Activated CD8-positive, alpha-beta memory T cell treated with anti-CD3 and anti-CD28 coated beads, Interleukin-2, amount 50 U/mL, for 1 hour (primary cell): Measurements from ENCODE around the gene PCDHB11.
"Not testable (repeated sequence)": the region's sequence is repeated elsewhere in the genome, so short reads cannot be mapped to it uniquely, and the experiment has no call there.

Experiments
- DNase-seq: peaks from one replicate; pipeline ENCODE4 v3.0.0-alpha.2; 2020; ENCODE audit errors: extremely low read depth

Gene PCDHB11

DNA sequence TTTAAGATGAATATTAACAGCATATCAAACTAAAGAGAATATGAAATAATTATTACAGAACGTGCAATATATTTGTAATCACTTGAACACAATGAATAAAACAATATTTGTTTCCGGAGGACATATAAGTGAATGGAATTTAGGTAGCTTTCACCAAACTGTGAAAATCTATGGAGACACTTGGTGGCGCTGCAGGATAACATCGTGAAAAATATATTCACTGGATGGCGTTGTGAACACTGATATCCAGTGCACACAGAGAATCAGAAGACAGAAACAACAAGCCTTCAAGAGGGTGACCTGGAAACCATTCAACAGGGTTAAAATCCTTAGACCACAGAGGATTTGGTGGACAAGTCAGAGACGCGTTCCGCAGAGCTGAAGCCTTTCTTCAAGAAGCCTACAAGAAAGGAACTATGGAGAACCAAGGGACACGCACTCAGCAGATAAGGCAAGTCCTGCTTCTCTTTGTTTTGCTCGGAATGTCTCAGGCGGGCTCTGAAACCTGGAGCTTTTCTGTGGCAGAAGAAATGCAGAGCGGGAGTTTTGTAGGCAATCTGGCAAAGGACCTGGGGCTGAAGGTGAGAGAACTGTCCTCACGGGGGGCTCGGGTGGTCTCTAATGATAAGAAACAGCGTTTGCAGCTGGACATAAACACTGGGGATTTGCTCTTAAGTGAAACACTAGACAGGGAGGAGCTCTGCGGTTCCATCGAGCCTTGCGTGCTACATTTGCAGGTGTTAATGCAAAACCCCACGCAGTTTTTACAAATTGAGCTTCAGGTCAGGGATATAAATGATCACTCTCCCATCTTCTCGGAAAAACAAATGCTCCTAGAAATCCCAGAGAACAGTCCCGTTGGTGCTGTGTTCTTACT is at the start of gene PCDHB11:
Gene PCDHB11 (plus strand): TSS at position 269 of the 877 bp plus-strand sequence. CDS start 148 bp downstream, at position 417.
- DNase-seq, result no peak

DNA sequence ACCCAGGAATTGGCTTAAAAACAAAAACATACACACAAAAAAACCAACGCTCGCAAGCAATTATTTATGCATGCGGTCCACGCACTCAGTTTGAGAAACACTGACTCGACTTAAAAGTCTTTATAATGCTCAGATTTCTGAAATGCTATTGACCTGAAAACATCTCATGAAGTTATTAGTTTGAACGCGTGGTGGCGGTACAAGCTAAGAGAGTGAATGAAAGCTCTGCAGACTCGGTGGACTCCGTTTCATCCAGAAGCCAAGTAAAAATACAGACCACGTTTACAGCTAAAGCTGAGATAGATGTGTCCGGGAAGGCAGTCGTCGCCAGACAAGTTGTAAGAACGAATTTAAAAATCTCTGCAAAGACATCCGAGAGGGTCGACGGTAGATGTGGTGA is 49.6 kb upstream of the PCDHB11 start, which contains the start of gene PCDHB6:
Gene PCDHB6 (plus strand): TSS at position 246 of the 400 bp plus-strand sequence. CDS start 201 bp downstream, outside the sequence.
- DNase-seq, result no peak

DNA sequence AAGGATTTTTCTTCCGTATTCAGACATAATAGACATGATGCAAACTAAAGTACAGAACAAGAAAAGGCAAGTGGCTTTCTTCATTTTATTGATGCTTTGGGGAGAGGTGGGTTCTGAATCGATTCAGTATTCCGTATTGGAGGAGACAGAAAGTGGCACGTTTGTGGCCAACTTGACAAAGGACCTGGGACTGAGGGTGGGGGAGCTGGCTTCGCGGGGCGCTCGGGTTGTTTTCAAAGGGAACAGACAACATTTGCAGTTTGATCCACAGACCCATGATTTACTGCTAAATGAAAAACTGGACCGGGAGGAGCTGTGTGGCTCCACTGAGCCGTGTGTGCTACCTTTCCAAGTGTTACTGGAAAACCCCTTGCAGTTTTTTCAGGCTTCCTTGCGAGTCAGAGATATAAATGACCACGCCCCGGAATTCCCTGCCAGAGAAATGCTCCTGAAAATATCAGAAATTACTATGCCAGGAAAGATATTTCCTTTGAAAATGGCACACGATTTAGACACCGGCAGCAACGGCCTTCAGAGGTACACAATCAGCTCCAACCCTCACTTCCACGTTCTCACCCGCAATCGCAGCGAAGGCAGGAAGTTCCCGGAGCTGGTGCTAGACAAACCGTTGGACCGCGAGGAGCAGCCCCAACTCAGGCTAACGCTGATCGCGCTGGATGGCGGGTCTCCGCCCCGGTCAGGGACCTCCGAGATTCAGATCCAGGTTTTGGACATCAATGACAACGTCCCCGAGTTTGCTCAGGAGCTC is 49.0 kb upstream of the PCDHB11 start:
- no peak for DNase-seq

DNA sequence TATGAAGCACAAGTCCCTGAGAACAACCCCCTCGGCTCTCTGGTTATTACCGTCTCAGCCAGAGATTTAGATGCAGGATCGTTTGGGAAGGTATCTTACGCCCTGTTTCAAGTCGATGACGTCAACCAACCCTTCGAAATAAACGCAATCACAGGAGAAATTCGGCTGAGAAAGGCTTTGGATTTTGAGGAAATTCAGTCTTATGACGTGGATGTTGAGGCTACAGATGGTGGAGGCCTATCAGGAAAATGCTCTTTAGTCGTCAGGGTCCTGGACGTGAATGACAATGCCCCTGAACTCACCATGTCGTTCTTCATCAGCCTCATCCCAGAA is 48.5 kb upstream of the PCDHB11 start:
- no peak for DNase-seq

DNA sequence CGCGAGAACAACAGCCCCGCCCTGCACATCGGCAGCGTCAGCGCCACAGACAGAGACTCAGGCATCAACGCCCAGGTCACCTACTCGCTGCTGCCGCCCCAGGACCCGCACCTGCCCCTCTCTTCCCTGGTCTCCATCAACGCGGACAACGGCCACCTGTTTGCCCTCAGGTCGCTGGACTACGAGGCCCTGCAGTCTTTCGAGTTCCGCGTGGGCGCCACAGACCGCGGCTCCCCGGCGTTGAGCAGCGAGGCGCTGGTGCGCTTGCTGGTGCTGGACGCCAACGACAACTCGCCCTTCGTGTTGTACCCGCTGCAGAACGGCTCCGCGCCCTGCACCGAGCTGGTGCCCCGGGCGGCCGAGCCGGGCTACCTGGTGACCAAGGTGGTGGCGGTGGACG is 47.8 kb upstream of the PCDHB11 start:
- DNase-seq, result not testable (repeated sequence)

DNA sequence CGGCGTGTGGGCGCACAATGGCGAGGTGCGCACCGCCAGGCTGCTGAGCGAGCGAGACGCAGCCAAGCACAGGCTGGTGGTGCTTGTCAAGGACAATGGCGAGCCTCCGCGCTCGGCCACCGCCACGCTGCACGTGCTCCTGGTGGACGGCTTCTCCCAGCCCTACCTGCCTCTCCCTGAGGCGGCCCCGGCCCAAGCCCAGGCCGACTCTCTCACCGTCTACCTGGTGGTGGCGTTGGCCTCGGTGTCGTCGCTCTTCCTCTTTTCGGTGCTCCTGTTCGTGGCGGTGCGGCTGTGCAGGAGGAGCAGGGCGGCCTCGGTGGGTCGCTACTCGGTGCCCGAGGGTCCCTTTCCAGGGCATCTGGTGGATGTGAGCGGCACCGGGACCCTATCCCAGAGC is 47.3 kb upstream of the PCDHB11 start:
- DNase-seq, result not testable (repeated sequence)

DNA sequence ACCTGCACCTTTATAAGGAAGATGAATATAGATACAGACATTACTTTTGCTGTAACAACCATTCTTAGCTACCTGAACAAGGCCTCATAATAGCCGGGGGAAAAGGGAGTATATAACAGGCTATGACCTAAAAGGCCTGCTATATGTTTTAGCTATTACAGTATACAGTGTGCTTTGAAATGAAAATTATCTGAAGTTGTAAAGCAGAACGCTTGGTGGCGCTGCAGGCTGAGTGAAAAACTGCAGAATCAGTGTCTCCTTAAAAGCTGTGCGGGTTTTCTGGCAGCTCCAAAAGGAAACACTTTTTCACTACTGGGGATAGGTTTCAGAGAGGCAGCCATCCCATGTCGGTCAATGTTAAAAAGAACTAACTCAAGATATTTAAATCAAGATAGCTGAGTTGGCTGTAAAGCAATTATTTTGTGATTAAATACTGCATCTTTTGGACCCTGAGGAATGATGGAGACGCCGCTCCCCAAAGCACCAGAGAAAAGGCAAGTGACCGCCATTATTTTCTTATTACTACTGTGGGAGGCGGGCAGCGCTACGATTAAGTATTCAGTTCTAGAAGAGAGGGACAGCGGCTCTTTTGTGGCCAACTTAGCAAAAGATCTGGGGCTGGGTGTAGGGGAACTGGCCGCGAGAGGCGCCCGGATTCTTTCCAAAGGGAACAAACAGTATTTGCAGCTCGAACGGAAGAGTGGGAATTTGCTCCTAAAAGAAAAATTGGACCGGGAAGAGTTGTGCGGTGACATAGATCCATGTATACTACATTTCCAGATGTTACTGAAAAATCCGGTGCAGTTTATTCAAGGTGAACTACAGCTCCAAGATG is 43.7 kb upstream of the PCDHB11 start:
- DNase-seq, result no peak

DNA sequence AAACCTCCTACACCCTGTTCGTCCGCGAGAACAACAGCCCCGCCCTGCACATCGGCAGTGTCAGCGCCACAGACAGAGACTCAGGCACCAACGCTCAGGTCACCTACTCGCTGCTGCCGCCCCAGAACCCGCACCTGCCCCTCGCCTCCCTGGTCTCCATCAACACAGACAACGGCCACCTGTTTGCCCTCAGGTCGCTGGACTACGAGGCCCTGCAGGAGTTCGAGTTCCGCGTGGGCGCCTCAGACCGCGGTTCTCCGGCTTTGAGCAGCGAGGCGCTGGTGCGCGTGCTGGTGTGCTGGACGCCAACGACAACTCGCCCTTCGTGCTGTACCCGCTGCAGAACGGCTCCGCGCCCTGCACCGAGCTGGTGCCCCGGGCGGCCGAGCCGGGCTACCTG is 42.1 kb upstream of the PCDHB11 start:
- DNase-seq, result not testable (repeated sequence)

DNA sequence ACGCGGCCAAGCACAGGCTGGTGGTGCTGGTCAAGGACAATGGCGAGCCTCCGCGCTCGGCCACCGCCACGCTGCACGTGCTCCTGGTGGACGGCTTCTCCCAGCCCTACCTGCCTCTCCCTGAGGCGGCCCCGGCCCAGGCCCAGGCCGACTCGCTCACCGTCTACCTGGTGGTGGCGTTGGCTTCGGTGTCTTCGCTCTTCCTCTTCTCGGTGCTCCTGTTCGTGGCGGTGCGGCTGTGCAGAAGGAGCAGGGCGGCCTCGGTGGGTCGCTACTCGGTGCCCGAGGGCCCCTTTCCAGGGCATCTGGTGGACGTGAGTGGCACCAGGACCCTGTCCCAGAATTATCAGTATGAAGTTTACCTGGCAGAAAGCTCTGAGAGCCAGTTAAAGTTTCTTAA is 41.5 kb upstream of the PCDHB11 start:
- not testable (repeated sequence) for DNase-seq

DNA sequence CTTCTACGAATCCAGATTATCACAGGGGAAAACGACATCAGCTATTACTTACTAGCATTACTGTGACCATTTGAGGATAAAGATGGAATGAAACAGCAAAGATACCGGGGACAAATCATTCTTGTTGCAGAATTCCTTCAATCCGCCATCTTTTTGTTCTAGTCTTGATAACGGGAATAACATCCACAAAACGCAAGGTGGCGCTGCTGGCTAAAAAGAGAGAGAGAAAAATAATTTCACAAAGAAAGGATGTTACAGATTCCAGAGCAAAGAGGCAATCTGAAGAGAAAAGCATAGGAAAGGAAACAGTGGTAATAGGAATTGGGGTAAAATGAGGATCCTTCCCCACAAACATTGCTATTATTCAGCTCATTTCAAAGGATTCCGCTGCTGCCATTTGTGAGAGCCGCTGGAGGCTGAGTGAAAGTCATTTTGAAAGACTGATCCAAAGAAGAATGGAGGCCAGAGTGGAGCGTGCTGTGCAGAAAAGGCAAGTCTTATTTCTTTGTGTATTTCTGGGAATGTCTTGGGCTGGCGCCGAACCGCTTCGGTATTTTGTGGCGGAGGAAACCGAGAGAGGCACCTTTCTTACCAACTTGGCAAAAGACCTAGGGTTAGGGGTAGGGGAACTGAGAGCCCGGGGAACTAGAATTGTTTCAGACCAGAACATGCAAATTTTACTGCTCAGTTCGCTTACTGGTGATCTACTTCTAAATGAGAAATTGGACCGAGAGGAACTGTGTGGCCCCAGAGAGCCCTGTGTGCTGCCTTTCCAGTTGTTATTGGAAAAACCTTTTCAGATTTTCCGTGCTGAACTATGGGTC is 26.8 kb upstream of the PCDHB11 start, which contains the start of gene PCDHB7:
Gene PCDHB7 (plus strand): TSS at position 264 of the 824 bp plus-strand sequence. CDS start 192 bp downstream, at position 456.
- no peak for DNase-seq

DNA sequence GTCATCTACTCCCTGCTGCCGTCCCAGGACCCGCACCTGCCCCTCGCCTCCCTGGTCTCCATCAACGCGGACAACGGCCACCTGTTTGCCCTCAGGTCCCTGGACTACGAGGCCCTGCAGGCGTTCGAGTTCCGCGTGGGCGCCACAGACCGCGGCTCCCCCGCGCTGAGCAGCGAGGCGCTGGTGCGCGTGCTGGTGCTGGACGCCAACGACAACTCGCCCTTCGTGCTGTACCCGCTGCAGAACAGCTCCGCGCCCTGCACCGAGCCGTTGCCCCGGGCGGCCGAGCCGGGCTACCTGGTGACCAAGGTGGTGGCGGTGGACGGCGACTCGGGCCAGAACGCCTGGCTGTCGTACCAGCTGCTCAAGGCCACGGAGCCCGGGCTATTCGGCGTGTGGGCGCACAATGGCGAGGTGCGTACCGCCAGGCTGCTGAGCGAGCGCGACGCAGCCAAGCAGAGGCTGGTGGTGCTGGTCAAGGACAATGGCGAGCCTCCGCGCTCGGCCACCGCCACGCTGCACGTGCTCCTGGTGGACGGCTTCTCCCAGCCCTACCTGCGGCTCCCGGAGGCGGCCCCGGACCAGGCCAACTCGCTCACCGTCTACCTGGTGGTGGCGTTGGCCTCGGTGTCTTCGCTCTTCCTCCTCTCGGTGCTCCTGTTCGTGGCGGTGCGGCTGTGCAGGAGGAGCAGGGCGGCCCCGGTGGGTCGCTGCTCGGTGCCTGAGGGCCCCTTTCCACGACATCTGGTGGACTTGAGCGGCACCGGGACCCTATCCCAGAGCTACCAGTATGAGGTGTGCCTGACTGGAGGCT is 24.9 kb upstream of the PCDHB11 start:
- not testable (repeated sequence) for DNase-seq

DNA sequence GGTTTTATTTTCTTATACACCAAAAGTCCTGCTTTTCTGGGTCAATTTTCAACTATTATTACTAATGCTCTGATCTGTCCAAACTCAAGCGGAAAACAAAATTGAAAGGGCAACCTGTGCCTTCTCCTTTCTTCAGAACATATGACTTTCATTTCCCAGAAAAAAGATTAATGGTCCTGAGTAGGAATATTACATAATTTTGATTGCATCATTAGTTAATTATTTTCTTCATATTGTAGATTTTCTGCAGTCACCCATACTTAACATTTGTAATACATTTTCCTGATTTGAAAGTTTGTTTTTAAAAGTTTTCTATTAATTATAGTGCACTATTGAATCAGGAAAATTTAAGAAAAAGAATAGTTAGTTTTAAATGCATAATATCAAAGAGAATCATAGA is 23.5 kb upstream of the PCDHB11 start:
- no peak for DNase-seq

DNA sequence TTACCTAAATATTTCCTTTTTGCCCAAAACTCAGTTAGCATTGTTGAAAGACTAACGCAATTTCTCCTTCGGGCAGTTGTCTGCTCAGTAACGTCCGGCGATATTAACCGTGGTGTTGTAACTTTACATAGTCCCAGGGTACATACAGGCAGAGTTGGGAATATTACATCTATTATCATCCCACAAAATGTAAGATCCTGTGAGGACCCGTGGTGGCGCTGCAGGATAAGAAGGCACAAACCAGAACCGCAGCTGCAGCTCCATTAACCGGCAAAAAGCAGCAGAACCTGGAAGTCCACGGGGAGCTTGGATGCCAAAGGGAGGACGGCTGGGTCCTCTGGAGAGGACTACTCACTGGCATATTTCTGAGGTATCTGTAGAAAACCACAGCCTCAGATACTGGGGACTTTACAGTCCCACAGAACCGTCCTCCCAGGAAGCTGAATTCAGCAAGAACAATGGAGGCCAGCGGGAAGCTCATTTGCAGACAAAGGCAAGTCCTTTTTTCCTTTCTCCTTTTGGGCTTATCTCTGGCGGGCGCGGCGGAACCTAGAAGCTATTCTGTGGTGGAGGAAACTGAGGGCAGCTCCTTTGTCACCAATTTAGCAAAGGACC is 21.7 kb upstream of the PCDHB11 start, which contains the start of gene PCDHB8:
Gene PCDHB8 (plus strand): TSS at position 214 of the 615 bp plus-strand sequence. CDS start 245 bp downstream, at position 459.
- not testable (repeated sequence) for DNase-seq

DNA sequence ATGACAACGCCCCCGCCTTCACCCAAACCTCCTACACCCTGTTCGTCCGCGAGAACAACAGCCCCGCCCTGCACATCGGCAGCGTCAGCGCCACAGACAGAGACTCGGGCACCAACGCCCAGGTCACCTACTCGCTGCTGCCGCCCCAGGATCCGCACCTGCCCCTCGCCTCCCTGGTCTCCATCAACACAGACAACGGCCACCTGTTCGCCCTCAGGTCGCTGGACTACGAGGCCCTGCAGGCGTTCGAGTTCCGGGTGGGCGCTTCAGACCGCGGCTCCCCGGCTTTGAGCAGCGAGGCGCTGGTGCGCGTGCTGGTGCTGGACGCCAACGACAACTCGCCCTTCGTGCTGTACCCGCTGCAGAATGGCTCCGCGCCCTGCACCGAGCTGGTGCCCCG is 20.1 kb upstream of the PCDHB11 start:
- not testable (repeated sequence) for DNase-seq

DNA sequence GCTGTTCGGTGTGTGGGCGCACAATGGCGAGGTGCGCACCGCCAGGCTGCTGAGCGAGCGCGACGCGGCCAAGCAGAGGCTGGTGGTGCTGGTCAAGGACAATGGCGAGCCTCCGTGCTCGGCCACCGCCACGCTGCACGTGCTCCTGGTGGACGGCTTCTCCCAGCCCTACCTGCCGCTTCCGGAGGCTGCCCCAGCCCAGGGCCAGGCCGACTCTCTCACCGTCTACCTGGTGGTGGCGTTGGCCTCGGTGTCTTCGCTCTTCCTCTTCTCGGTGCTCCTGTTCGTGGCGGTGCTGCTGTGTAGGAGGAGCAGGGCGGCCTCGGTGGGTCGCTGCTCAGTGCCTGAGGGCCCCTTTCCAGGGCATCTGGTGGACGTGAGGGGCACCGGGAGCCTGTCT is 19.6 kb upstream of the PCDHB11 start:
- not testable (repeated sequence) for DNase-seq

DNA sequence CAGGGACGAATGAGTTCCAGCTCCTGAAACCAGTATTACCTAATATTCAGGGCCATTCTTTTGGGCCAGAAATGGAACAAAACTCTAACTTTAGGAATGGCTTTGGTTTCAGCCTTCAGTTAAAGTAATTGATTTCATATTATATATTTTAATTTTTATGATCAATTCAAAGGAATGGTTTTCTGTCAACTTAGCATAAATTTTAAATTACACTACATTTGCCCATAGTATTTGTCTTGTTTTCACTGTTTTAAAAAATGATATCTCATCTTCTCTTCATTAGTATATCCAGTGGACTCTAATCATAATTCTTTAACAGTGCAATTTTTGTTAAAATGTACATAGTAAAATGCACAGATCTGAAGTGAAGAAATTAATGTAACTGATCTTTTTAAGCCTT is 19.1 kb upstream of the PCDHB11 start:
- DNase-seq, result no peak

DNA sequence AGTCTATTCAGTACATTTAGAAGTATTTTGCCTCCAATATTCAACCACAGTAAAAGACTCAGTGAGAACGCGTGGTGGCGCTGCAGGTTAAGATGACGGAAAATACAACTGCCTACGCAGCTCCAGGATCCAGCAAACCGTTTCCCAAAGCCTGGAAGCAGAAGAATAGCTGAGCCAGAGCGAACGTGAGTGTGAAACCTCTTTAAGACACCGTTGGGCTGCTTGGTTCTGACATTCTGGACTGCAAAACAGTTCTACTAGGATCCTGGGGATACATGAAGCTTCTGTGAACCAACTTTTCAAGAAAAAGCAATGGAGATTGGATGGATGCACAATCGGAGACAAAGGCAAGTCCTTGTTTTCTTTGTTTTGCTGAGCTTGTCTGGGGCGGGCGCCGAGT is 17.2 kb upstream of the PCDHB11 start, which contains the start of gene PCDHB16:
Gene PCDHB16 (plus strand): TSS at position 140 of the 400 bp plus-strand sequence. CDS start 173 bp downstream, at position 313.
- DNase-seq, result no peak

DNA sequence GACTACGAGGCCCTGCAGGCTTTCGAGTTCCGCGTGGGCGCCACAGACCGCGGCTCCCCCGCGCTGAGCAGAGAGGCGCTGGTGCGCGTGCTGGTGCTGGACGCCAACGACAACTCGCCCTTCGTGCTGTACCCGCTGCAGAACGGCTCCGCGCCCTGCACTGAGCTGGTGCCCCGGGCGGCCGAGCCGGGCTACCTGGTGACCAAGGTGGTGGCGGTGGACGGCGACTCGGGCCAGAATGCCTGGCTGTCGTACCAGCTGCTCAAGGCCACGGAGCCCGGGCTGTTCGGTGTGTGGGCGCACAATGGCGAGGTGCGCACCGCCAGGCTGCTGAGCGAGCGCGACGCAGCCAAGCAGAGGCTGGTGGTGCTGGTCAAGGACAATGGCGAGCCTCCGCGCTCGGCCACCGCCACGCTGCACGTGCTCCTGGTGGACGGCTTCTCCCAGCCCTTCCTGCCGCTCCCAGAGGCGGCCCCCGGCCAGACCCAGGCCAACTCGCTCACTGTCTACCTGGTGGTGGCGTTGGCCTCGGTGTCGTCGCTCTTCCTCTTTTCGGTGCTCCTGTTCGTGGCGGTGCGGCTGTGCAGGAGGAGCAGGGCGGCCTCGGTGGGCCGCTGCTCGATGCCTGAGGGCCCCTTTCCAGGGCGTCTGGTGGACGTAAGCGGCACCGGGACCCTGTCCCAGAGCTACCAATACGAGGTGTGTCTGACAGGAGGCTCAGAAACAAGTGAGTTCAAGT is 15.1 kb upstream of the PCDHB11 start:
- DNase-seq, result not testable (repeated sequence)
